Measurements from ENCODE around the gene PRPF38B. TPM values are rescaled to one million over a fixed set of nuclear protein-coding genes. Genes with fewer than 3 reads are reported as not detected.

Gene PRPF38B
- total and polyA plus RNA-seq, 9 of the 15 experiments (the other 6 are each of a cell fraction or from before 2014, with no cell fraction given), result 25.3 to 85.5 (median 66.4) TPM

DNA sequence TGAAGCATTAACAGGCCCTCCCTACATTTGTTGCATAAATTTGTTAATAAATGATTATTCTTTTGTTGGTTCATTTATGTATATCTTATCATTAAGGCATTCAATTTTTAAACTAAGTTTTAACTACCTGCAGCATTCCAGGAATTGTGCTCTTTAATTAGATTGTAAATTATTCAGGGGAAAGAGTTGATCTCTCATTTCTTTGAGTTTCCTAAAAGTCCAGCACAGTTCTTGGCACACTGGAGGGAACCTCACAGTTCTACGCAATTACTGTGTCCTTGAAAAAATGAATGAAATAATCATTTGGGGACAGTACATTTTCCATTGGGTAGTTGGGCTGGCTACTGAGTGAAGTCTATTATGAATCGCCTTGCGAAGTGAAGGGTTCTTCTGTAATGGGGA, 53.9 kb downstream of the PRPF38B start (continued):
- 0 out of 2 replicates have a peak, but pooled peaks have one; percentile 15 for TF ChIP-seq FOXJ2 (tag; IDR thresholded peaks at IDR 0.05)
- TF ChIP-seq, protein P1, sequence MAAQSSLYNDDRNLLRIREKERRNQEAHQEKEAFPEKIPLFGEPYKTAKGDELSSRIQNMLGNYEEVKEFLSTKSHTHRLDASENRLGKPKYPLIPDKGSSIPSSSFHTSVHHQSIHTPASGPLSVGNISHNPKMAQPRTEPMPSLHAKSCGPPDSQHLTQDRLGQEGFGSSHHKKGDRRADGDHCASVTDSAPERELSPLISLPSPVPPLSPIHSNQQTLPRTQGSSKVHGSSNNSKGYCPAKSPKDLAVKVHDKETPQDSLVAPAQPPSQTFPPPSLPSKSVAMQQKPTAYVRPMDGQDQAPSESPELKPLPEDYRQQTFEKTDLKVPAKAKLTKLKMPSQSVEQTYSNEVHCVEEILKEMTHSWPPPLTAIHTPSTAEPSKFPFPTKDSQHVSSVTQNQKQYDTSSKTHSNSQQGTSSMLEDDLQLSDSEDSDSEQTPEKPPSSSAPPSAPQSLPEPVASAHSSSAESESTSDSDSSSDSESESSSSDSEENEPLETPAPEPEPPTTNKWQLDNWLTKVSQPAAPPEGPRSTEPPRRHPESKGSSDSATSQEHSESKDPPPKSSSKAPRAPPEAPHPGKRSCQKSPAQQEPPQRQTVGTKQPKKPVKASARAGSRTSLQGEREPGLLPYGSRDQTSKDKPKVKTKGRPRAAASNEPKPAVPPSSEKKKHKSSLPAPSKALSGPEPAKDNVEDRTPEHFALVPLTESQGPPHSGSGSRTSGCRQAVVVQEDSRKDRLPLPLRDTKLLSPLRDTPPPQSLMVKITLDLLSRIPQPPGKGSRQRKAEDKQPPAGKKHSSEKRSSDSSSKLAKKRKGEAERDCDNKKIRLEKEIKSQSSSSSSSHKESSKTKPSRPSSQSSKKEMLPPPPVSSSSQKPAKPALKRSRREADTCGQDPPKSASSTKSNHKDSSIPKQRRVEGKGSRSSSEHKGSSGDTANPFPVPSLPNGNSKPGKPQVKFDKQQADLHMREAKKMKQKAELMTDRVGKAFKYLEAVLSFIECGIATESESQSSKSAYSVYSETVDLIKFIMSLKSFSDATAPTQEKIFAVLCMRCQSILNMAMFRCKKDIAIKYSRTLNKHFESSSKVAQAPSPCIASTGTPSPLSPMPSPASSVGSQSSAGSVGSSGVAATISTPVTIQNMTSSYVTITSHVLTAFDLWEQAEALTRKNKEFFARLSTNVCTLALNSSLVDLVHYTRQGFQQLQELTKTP (IDR thresholded peaks at IDR 0.05; ENCODE audit: low read depth in 1 of 2, partially characterized antibody in 2 of 2), result peak in 1 of 2 experiments; percentile 64
- 0 out of 2 replicates have a peak, but pooled peaks have one; percentile 23 for TF ChIP-seq ZNF165 (CRISPR knock-in tag; IDR thresholded peaks at IDR 0.05; ENCODE audit: borderline replicate concordance)
- TF ChIP-seq, protein P2, sequence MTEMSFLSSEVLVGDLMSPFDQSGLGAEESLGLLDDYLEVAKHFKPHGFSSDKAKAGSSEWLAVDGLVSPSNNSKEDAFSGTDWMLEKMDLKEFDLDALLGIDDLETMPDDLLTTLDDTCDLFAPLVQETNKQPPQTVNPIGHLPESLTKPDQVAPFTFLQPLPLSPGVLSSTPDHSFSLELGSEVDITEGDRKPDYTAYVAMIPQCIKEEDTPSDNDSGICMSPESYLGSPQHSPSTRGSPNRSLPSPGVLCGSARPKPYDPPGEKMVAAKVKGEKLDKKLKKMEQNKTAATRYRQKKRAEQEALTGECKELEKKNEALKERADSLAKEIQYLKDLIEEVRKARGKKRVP (CRISPR knock-in tag; IDR thresholded peaks at IDR 0.05), result peak; percentile 57; the same call in 1 of the 2 replicates
- TF ChIP-seq, protein P3, sequence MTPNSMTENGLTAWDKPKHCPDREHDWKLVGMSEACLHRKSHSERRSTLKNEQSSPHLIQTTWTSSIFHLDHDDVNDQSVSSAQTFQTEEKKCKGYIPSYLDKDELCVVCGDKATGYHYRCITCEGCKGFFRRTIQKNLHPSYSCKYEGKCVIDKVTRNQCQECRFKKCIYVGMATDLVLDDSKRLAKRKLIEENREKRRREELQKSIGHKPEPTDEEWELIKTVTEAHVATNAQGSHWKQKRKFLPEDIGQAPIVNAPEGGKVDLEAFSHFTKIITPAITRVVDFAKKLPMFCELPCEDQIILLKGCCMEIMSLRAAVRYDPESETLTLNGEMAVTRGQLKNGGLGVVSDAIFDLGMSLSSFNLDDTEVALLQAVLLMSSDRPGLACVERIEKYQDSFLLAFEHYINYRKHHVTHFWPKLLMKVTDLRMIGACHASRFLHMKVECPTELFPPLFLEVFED (CRISPR knock-in tag; conservative IDR thresholded peaks at IDR 0.05), result peak; percentile 81; the same call in 1 of the 2 replicates
- 0 out of 2 replicates have a peak, but pooled peaks have one; percentile 11 for TF ChIP-seq RUNX1 (IDR thresholded peaks at IDR 0.05; ENCODE audit: low read depth)
- 0 out of 2 replicates have a peak, but pooled peaks have one; percentile 17 for TF ChIP-seq DIDO1 (tag; IDR thresholded peaks at IDR 0.05; ENCODE audit: low read depth)

Measured in K562 (cell line).